Muscle of back (tissue), 11 donors: ENCODE measurements around the gene TSPAN7. TPM values are rescaled to one million over a fixed set of nuclear protein-coding genes. Genes with fewer than 3 reads are reported as not detected.

Experiments
- DNase-seq, 3 donors: peaks; one replicate each; pipeline versions ENCODE4 v3.0.0 to v3.0.0-alpha.2; 2013
- polyA plus RNA-seq, 10 donors: library from polyadenylated mRNA; unstranded; fragments of 120-200 nt; gene quantifications; one replicate each; pipeline ENCODE4 v1.2.1, GENCODE V29; 2013; ENCODE audit not compliant: insufficient read length in 10 of 10

Gene TSPAN7
- polyA plus RNA-seq, 10 donors, result 79.7 to 142 (median 122) TPM

- DNase-seq, result no peak
These were observed 16.4 kb downstream of the TSPAN7 start for GRCh38 chrX:38577738-38578137.

- no peak for DNase-seq
These were observed 16.8 kb downstream of the TSPAN7 start for GRCh38 chrX:38578167-38578566.

GRCh38 chrX:38583181-38583580 lies 21.8 kb downstream of the TSPAN7 start:
- DNase-seq, result no peak

GRCh38 chrX:38594434-38594833 lies 33.1 kb downstream of the TSPAN7 start:
- no peak for DNase-seq

- DNase-seq, result no peak
These were observed 34.5 kb downstream of the TSPAN7 start for GRCh38 chrX:38595801-38596200.

GRCh38 chrX:38596939-38597338 lies 35.6 kb downstream of the TSPAN7 start:
- DNase-seq, result no peak

GRCh38 chrX:38599796-38600755 lies 38.7 kb downstream of the TSPAN7 start:
- DNase-seq, result no peak

GRCh38 chrX:38601866-38602265 lies 40.5 kb downstream of the TSPAN7 start:
- DNase-seq, result no peak

- no peak for DNase-seq
These were observed 45.5 kb downstream of the TSPAN7 start for GRCh38 chrX:38606821-38607220.

GRCh38 chrX:38607976-38608375 lies 46.6 kb downstream of the TSPAN7 start:
- DNase-seq, result no peak

GRCh38 chrX:38610849-38611248 lies 49.5 kb downstream of the TSPAN7 start:
- DNase-seq, result no peak

- no peak for DNase-seq
These were observed 50.9 kb downstream of the TSPAN7 start for GRCh38 chrX:38612281-38612680.

GRCh38 chrX:38614485-38614884 lies 53.1 kb downstream of the TSPAN7 start:
- no peak for DNase-seq

- DNase-seq, result no peak
These were observed 55.6 kb downstream of the TSPAN7 start for GRCh38 chrX:38616904-38617303.

- no peak for DNase-seq
These were observed 56.8 kb downstream of the TSPAN7 start for GRCh38 chrX:38618180-38618579.

- no peak for DNase-seq
These were observed 59.3 kb downstream of the TSPAN7 start for GRCh38 chrX:38620623-38621022.

GRCh38 chrX:38626296-38626695 lies 65.0 kb downstream of the TSPAN7 start:
- DNase-seq, result no peak

- no peak for DNase-seq
These were observed 66.3 kb downstream of the TSPAN7 start for GRCh38 chrX:38627683-38628082.

- DNase-seq, result no peak
These were observed 67.2 kb downstream of the TSPAN7 start for GRCh38 chrX:38628587-38628986.

- no peak for DNase-seq
These were observed 71.2 kb downstream of the TSPAN7 start for GRCh38 chrX:38632516-38632915.

- no peak for DNase-seq
These were observed 73.3 kb downstream of the TSPAN7 start for GRCh38 chrX:38634665-38635064.

GRCh38 chrX:38636949-38637819 lies 75.8 kb downstream of the TSPAN7 start:
- DNase-seq, result peak in 1 of 3 donors; percentile 10
